Subcutaneous adipose tissue (tissue), 4 donors: ENCODE measurements around the gene SPTSSB. TPM values are rescaled to one million over a fixed set of nuclear protein-coding genes. Genes with fewer than 3 reads are reported as not detected.

Experiments used
- CTCF ChIP-seq: fragments of 450-650 bp; IDR thresholded peaks from one replicate; pipeline ENCODE4 v1.5.1; 2016; ENCODE audit warnings: low read depth, mild to moderate bottlenecking, control low read depth, antibody characterized with exemption, moderate library complexity
- total RNA-seq, 4 donors: library from RNA; depleted of rRNA; stranded (reverse); fragments of >200 nt; gene quantifications; one replicate each; pipeline ENCODE4 v1.1.0, GENCODE V29; 2016

SPTSSB gene
- total RNA-seq, 4 donors from 2014 or later: 0.51 TPM; not detected in 3

GRCh38 chr3:161358488-161358887 is 12.8 kb downstream of the SPTSSB start:
- TF ChIP-seq CTCF: no peak

- no peak for TF ChIP-seq CTCF
Measured at GRCh38 chr3:161356287-161356686, 15.0 kb downstream of the SPTSSB start.

- no peak for TF ChIP-seq CTCF
Measured at GRCh38 chr3:161355508-161355907, 15.8 kb downstream of the SPTSSB start.

- no peak for TF ChIP-seq CTCF
Measured at GRCh38 chr3:161354554-161354953, 16.8 kb downstream of the SPTSSB start.

GRCh38 chr3:161351330-161351729 is 20.0 kb downstream of the SPTSSB start:
- no peak for TF ChIP-seq CTCF

- no peak for TF ChIP-seq CTCF
Measured at GRCh38 chr3:161350916-161351315, 20.4 kb downstream of the SPTSSB start.

GRCh38 chr3:161349529-161350312 is 21.6 kb downstream of the SPTSSB start:
- no peak for TF ChIP-seq CTCF
